H1 (cell line): ENCODE measurements around the gene FMO3. TPM values are rescaled to one million over a fixed set of nuclear protein-coding genes. Genes with fewer than 3 reads are reported as not detected.

Source experiments
- GABPA ChIP-seq: IDR thresholded peaks from 2 replicates; pipeline ENCODE4 v1.6.1; 2011; ENCODE audit warnings: mild to moderate bottlenecking, low read length, moderate library complexity, borderline replicate concordance; ENCODE audit not compliant: insufficient read depth
- polyA plus RNA-seq, 7 experiments: library from polyadenylated mRNA; depleted of rRNA in 3 of 7; stranded (reverse) in 5 of 7; unstranded in 2 of 7; fragments of >200 nt in 5 of 7; fragments of 200-250 nt in 2 of 7; gene quantifications; 1 replicate in 5 of 7; 2 replicates in 1 of 7; 4 replicates in 1 of 7; pipeline versions ENCODE4 v1.2.1 to v1.2.3, GENCODE V29; 2011 to 2013; ENCODE audit warnings: missing spikeins in 2 of 7, mixed read lengths in 2 of 7
- total RNA-seq: library from RNA; stranded (reverse); fragmentation: NEBNext Ultra II Directional; extraction: Animal tissue kit (Norgen Biotek cat#: 25700); gene quantifications from 2 replicates; pipeline ENCODE4 v1.2.1, GENCODE V29; 2021

The FMO3 gene
- total and polyA plus RNA-seq, 2 of the 8 experiments (the other 6 are each of a cell fraction or from before 2014, with no cell fraction given), result not detected

DNA sequence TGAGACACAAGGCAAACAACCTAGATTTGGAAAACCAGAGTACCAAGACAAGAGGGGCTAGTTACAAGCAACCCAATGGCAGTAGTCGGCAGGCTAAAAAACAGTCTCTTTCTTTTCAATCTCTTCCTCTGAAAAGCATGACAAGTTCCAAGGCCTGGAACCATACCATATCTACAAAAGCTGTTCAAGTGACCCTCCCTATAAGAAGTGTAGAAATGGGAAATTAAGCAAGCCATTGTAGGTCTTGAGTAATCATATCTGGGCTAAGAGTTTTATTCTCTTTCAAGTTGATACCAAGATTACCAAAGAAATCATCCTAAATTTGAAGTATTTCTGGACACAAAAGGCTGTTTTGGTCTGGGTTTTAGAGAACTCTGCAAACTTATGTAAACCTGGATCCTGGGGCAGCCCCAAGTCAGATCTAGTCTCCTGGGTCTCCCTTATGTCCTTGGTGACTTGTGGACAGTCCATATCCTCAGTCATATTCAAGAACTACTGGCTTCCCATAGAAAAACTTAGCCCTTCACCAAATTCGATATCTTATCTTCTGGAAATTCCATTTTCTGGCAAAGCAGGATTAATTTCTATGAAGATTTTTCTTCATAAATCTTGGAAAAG is 24.7 kb downstream of the FMO3 start (continued):
- TF ChIP-seq GABPA, result no peak
